Bronchial epithelial cell (primary cell): ENCODE measurements around the gene TMEM186. TPM values are rescaled to one million over a fixed set of nuclear protein-coding genes. Genes with fewer than 3 reads are reported as not detected.

Source experiments
- DNase-seq: peaks from one replicate; pipeline ENCODE4 v3.0.0-alpha.2; 2010; ENCODE audit warnings: low read depth
- FAIRE-seq: peaks from 2 replicates; lab custom pipeline; 2011; peaks lifted over from hg19 to GRCh38; lab: Jason Lieb, UNC
- H3K27me3 ChIP-seq: 2 replicates; pipeline ENCODE4 v1.5.1; 2011; ENCODE audit warnings: low read length; ENCODE audit not compliant: control insufficient read depth, insufficient read depth
- H3K36me3 ChIP-seq: 2 replicates; pipeline ENCODE4 v1.5.1; 2011; ENCODE audit warnings: low read length; ENCODE audit not compliant: control insufficient read depth, insufficient read depth
- H3K4me3 ChIP-seq: 2 replicates; pipeline ENCODE4 v1.5.1; 2011; ENCODE audit warnings: mild to moderate bottlenecking, low read depth, low read length, control low read depth
- CTCF ChIP-seq: IDR thresholded peaks from 2 replicates; pipeline ENCODE4 v1.5.1; 2011; ENCODE audit warnings: mild to moderate bottlenecking, moderate library complexity, low read length, control low read depth, inconsistent platforms; ENCODE audit not compliant: insufficient read depth, severe bottlenecking
- total RNA-seq: library from RNA; depleted of rRNA; stranded (reverse); fragments of >200 nt; gene quantifications from 2 replicates; pipeline ENCODE4 v1.2.1, GENCODE V29; 2014

TMEM186 gene
- total RNA-seq, 1 donor from 2014 or later = 15.5 TPM

- Histone ChIP-seq H3K27me3 (no peaks in the 10 kb centered on the region), H3K36me3 (peaks cover 13% of the 10 kb centered on the region), H3K4me3 (no peak overlapping the region)
- FAIRE-seq = no peak
- TF ChIP-seq CTCF = no peak
- no peak for DNase-seq
Observed at GRCh38 chr16:8832717-8833105, 35.3 kb upstream of the TMEM186 start.

GRCh38 chr16:8831871-8832716 is 34.7 kb upstream of the TMEM186 start:
- no peak for FAIRE-seq
- Histone ChIP-seq H3K27me3 (no peaks in the 10 kb centered on the region), H3K36me3 (peaks cover 13% of the 10 kb centered on the region), H3K4me3 (no peak overlapping the region)
- DNase-seq = no peak
- TF ChIP-seq CTCF = no peak

- FAIRE-seq (no peak), DNase-seq (no peak)
- H3K27me3 ChIP-seq = no peaks in the 10 kb centered on the region
- TF ChIP-seq CTCF = no peak
- no peak overlapping the region for H3K4me3 ChIP-seq
- peaks cover 13% of the 10 kb centered on the region for H3K36me3 ChIP-seq
Observed at GRCh38 chr16:8831450-8831849, 34.0 kb upstream of the TMEM186 start.

GRCh38 chr16:8828541-8829165 is 31.2 kb upstream of the TMEM186 start:
- Histone ChIP-seq H3K36me3 (peaks cover 13% of the 10 kb centered on the region), H3K27me3 (no peaks in the 10 kb centered on the region), H3K4me3 (no peak overlapping the region)
- DNase-seq (peak; percentile 88), FAIRE-seq (no peak)
- TF ChIP-seq CTCF = no peak

DNA sequence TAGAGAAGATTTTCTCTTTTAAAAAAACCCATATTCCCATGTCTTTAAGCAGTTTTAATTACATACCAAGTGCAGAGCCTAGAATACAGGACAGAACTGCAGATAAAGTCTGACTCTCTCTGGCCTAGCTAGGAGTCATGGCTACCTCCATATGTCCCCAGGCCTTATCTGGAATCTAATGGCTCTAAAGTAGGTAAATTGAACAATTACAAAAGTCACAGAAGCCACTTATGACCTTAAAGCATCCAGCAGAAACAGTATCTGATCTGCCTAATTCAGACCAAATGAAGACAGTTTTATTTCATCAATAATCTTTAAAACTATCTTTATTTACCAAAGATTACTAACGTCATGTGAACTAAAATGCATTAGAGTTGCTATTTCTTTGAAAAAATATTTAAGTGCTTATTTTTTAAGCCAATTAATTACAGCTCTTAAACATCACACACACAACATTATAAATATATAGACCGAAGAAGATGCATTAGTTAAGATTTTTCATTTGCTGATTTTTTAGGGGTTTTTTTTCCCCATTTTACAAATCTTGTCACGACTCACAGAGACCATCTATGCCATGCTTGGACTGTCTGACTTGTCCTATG is 28.9 kb upstream of the TMEM186 start:
- H3K36me3 ChIP-seq = peaks cover 9% of the 10 kb centered on the region
- DNase-seq = no peak
- H3K4me3 ChIP-seq = no peak overlapping the region
- no peak for TF ChIP-seq CTCF
- no peaks in the 10 kb centered on the region for H3K27me3 ChIP-seq
- FAIRE-seq = no peak
